ENCODE measurements around the gene SPPL2C. TPM values are rescaled to one million over a fixed set of nuclear protein-coding genes. Genes with fewer than 3 reads are reported as not detected.

Gene SPPL2C
- total and polyA plus RNA-seq, 2 of the 8 experiments (the other 6 are each of a cell fraction or from before 2014, with no cell fraction given): not detected

GRCh38 chr17:45867171-45867570 lies 22.5 kb downstream of the SPPL2C start (continued):
- TF ChIP-seq, protein P1, sequence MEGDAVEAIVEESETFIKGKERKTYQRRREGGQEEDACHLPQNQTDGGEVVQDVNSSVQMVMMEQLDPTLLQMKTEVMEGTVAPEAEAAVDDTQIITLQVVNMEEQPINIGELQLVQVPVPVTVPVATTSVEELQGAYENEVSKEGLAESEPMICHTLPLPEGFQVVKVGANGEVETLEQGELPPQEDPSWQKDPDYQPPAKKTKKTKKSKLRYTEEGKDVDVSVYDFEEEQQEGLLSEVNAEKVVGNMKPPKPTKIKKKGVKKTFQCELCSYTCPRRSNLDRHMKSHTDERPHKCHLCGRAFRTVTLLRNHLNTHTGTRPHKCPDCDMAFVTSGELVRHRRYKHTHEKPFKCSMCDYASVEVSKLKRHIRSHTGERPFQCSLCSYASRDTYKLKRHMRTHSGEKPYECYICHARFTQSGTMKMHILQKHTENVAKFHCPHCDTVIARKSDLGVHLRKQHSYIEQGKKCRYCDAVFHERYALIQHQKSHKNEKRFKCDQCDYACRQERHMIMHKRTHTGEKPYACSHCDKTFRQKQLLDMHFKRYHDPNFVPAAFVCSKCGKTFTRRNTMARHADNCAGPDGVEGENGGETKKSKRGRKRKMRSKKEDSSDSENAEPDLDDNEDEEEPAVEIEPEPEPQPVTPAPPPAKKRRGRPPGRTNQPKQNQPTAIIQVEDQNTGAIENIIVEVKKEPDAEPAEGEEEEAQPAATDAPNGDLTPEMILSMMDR (IDR thresholded peaks at IDR 0.05; ENCODE audit: control extremely low read depth in 1 of 3, insufficient read depth in 1 of 3, low read depth in 1 of 3, low read length in 3 of 3): no peak
- TF ChIP-seq SRF (IDR thresholded peaks at IDR 0.05; ENCODE audit: low read depth, low read length): no peak
- TF ChIP-seq PHF8 (conservative IDR thresholded peaks at IDR 0.05; ENCODE audit: low read depth, low read length): no peak
- TF ChIP-seq MAX (IDR thresholded peaks at IDR 0.05): no peak
- no peak for TF ChIP-seq RFX5 (IDR thresholded peaks at IDR 0.05; ENCODE audit: borderline replicate concordance, low read depth, low read length)
- no peak for TF ChIP-seq NANOG (IDR thresholded peaks at IDR 0.05; ENCODE audit: insufficient read depth, low read depth, low read length, poor library complexity, severe bottlenecking)

Measured in H1 (cell line).